NOMO-1 (cell line): ENCODE data around the gene ULK3.
A peak's percentile ranks its signal among the peaks of the same experiment; 100 is the strongest.
"Not testable (repeated sequence)": the region's sequence is repeated elsewhere in the genome, so short reads cannot be mapped to it uniquely, and the experiment has no call there.

Experiments
- DNase-seq, 2 experiments: peaks; one replicate each; lab custom pipeline; 2025; ENCODE audit not compliant: unreplicated experiment in 2 of 2; lab: John Stamatoyannopoulos, UW

ULK3 gene, protein sequence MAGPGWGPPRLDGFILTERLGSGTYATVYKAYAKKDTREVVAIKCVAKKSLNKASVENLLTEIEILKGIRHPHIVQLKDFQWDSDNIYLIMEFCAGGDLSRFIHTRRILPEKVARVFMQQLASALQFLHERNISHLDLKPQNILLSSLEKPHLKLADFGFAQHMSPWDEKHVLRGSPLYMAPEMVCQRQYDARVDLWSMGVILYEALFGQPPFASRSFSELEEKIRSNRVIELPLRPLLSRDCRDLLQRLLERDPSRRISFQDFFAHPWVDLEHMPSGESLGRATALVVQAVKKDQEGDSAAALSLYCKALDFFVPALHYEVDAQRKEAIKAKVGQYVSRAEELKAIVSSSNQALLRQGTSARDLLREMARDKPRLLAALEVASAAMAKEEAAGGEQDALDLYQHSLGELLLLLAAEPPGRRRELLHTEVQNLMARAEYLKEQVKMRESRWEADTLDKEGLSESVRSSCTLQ

DNA sequence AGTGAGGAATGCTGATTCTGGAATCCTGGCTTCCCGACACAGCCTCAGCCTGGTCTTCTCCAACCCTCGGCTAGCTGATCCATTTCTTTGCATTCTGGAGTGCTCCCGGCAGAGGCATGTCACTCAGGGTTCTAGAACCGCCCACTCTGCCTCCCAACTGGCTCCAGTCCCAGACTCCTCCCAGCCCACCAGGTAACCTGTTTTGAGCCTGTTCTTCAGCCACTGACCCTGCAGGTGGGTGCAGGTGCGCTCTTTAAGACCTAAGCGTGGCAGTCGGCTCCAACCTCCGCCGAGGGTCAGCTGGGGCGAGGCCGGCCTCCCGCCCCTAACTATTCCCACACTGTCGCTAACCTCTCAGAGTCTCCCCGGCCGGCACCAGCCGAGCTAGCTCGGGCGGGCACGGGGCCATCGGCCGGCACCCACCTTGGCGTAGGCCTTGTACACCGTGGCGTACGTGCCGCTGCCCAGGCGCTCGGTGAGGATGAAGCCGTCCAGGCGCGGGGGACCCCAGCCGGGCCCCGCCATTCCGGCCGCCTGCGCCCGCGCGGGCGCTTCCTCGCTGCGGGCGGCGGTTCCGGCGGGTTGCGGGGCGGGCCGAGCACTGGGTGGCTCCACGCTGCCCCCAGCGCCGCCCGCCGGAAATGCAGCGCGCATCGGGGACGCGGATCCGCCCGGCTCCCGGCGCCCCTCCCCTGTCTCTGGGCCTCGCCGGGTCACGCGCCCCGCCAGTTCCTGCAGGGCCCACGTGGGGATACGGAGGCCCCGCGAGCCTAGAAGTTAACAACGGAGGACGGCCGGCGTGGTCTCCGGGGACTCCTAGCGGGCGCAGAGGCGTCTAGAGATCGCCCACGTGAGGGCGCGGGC is at the start of gene ULK3:
Gene ULK3, minus strand, starts transcription at position 576 of the 864 bp plus-strand sequence. Its CDS starts 51 bp downstream, at position 525.
- peak; percentile 93 to 96 for DNase-seq

DNA sequence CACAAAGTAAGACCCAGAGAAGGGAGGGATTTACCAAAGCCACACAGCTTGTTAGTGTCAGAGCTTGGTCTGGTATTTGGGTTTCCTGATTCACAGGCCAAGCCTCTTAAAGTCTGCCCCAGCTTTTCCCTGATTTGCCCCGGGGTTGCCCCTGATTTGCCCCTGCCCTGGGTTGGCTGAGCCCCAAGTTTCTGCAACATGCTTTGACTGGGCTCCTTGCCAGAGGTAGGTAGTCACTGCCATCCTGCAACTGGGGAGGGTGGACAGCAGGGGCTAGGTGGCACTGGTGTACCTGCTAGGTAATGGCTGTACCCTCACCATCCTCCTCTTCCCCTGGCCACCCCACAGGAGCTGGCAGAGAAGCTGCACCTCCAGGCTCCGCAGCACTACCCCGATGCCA is 49.4 kb upstream of the ULK3 start:
- DNase-seq: no peak

DNA sequence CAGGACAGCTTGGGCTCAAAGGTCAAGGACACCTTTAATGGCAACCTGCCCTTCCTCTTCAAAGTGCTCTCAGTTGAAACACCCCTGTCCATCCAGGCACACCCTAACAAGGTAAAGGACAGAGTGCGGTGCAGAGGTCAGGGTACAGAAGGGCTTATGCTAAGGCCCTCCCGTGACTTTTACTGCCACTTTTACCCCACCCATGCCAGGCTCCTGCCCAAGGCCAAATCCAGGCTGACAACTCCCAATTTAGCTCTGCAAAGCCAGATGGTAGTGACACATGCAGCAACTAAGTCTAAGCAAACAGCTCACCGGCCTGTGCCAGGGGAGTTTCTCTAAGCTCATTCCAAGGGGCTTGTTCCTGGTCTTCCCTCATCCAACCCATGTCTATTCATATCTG is 48.5 kb upstream of the ULK3 start:
- no peak for DNase-seq

DNA sequence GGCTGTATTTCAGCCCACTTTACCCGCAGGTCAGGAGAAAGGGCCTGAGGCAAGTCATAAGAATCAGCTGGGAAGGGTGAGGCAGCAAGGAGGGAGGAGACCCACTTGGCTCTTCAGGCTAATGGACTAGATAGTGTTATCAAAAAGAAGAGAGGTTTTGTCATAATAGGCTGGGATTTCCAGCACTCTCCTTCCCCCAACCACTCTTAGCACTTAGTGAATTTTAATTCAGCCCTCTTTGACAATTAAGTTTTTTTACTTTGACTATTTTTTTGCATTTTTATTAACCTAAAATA is 47.7 kb upstream of the ULK3 start:
- DNase-seq: no peak

DNA sequence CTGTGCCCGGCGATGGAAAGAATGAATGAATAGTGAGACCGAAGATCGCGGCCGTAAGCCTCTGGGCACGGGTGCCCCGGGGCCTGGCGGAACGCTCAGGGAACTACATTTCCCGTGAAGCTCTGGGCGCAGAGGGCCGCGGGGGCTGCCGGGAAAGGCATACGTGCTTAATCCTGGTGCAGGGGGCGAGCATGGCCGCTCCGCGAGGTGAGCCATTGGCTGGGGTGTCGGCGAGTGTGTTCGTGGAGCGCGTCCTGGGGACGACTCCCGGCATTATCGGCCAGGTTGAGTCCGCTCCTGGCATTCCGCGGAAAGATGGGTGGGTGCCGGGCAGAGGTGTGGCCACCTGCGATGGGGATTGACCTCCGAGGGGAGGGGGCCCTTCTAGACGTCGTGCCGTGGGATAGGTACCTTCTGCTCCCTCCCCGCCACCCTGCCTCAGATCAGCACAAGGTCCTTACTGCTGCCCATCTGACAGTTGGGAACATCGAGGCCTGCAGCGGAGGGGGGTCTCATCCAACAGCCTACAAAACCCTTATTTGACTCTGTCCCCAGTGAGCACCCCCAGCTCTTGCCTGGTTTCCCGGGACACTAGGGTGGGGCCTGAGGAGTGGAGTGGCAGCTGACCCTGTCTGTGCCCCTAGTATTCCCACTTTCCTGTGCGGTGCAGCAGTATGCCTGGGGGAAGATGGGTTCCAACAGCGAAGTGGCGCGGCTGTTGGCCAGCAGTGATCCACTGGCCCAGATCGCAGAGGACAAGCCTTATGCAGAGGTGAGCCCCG is 47.1 kb upstream of the ULK3 start, which contains the start of gene MPI:
Gene MPI, plus strand, starts transcription at position 160 of the 782 bp plus-strand sequence. Its CDS starts 32 bp downstream, at position 192.
- peak; percentile 84 to 89 for DNase-seq

DNA sequence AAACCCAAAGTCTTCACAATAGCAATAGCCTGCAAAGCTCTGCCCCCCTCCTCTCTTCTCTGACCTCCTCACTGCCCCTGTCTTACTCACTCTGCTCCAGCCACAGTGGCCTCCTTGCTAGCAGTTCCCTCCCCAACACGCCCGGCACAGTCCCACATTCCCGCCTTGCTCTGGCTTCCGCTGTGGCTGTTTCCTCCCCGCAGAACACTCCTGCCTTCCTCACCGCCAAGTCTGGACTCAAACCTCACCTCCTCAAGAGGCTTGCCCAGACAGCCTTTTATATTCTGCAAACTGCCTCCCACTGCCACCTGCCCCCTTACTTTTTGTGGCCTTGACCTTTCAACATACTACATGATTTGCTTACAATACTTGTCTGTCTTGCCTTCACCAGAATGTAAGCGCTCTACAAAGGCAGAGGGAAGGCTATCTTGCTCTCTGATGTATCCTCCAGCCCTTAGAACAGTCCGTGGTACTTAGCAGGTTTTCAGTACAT is 46.5 kb upstream of the ULK3 start:
- DNase-seq: no peak

DNA sequence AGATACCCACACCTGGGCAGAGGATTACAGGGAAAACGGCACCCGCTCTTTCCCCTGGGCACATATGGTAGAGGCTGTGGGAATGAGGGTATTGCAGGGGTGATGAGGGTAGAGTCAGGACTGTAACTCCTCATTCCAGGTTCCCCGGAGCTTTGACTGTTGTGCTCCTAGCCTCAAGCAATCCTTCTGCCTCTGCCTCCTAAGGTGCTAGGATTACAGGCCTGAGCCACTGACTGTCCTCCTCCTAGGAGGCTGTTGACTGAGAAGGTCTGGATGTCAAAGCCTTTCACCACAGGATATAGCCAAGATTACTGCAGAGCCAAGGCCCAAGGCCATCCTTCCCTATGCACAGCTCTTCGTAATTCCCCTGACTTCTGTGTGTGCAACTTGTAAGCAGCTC is 45.8 kb upstream of the ULK3 start:
- no peak for DNase-seq

DNA sequence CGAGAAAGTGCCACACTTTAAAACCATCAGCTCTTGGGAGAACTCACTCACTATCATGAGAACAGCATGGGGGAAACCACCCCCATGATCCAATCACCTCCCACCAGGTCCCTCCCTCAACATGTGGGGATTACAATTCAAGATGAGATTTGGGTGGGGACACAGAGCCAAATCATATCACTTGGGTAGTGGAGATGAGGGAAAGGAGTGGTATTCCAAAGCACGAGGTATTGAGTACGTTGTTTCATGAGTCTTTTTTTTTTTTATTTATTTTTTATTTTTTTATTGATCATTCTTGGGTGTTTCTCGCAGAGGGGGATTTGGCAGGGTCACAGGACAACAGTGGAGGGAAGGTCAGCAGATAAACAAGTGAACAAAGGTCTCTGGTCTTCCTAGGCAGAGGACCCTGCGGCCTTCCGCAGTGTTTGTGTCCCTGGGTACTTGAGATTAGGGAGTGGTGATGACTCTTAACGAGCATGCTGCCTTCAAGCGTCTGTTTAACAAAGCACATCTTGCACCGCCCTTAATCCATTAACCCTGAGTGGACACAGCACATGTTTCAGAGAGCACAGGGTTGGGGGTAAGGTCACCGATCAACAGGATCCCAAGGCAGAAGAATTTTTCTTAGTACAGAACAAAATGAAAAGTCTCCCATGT is 44.7 kb upstream of the ULK3 start:
- not testable (repeated sequence) for DNase-seq

DNA sequence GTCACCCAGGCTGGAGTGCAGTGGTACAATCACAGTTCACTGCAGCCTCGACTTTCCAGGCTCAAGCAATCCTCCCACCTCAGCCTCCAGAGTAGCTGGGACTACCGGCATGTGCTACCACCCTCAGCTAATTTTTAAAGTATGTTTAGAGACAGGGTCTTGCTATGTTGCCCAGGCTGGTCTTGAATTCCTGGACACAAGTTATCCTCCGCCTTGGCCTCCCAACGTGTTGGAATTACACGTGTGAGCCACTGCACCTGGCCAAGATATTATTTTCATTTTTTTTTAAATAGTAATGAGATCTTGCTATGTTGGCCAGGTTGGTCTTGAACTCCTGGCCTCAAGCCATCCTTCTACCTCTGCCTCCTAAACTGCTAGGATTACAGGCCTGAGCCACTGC is 42.5 kb upstream of the ULK3 start:
- no peak for DNase-seq

DNA sequence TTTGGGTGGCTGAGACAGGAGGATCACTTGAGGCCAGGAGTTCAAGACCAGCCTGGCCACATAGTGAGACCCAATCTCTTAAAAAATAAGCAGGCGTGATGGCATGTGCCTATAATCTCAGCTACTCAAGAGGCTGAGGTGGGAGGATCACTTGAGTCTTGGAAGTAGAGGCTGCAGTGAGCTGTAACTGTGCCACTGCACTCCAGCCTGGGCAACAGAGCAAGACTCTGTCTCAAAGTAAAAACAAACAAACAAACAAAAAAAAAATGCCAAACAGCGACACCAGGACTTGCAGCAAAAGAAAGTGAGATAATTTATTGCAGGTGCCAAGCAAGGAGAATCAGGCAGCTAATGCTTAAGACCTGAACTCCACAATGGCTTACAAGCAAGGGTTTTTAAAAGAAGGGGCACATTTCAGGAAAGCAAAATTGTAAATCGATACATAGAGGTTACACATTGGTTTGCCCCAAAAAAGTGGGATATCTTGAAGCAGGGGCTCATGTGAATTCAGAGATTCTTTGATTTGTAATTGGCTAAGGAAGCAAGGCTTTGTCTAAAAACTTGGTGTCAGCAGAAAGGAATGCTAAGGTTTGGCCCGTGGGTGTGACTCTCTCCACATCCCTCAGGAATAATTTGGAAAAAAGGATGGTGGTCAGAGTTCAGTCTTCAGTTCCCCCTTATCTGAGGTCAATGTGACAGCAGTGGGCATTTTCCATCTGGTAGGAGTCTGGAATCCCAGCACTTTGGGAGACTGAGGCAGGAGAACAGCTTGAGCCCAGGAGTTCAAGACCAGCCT is 41.7 kb upstream of the ULK3 start:
- DNase-seq: no peak

DNA sequence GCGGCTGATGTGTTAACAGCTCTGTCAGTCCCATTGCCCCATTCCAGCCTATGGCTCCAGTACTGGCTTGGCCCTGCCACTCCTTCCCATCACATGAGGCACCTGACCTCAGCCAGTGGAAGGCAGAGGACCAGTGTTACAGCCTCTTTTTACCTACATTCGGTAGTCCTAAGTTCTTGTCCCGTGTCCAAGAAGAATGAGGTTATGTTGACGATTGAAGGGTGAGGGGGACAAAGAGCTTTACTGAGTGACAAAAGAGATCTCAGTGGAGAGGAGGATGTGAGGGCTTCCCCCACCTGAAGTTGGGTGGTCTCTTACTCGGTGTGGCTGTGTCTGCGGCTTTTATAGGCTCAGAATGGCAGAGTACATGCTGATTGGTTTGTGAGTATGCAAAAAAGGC is 39.6 kb upstream of the ULK3 start:
- DNase-seq: no peak

DNA sequence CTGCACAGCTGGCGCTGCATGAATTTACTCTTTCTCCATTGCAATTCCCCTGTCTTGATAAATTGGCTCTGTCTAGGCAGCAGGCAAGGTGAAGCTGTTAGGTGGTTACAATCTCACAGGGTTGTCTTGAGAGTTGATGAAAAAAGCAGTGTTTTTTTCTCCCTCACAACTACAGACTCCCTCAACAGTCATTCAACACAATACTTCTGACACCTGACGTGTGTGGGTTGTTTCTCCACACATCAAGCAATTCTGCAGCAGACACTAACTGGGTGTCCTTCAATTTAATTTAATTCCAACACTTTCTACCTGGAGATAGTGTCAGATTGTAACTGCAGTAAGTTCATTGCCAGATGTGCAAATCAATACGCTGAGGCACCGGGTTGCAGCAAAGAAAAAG is 35.3 kb upstream of the ULK3 start:
- DNase-seq: no peak

DNA sequence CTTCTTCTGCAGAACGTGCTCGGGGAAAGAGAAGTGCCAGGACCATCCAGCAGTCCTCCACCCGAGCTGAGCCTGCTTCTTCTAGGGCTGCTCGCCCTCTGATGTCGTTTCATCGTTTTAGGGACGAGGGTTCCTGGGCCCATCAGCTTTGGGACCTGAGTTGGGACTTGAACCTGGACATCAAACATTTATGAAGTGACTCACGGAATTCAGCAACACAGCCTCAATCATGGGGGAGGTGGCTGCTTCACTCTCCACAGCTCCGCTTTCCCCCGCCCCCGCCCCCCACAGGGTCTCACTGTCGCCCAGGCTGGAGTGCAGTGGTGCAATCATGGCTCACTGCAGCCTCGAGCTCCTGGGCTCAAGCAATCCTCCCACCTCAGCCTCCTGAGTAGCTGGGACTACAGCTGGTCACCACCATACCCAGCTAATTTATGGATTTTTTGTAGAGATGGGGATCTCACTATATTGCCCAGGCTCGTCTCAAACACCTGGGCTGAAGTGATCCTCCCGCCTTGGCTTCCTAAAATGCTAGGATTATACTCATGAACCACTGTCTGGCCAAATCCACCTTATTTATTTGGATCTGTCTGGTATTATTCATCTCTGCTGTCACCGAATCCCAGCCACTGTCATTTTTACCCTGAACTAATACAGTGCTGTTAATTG is 30.9 kb upstream of the ULK3 start:
- DNase-seq: peak in 1 of 2 experiments; percentile 17

DNA sequence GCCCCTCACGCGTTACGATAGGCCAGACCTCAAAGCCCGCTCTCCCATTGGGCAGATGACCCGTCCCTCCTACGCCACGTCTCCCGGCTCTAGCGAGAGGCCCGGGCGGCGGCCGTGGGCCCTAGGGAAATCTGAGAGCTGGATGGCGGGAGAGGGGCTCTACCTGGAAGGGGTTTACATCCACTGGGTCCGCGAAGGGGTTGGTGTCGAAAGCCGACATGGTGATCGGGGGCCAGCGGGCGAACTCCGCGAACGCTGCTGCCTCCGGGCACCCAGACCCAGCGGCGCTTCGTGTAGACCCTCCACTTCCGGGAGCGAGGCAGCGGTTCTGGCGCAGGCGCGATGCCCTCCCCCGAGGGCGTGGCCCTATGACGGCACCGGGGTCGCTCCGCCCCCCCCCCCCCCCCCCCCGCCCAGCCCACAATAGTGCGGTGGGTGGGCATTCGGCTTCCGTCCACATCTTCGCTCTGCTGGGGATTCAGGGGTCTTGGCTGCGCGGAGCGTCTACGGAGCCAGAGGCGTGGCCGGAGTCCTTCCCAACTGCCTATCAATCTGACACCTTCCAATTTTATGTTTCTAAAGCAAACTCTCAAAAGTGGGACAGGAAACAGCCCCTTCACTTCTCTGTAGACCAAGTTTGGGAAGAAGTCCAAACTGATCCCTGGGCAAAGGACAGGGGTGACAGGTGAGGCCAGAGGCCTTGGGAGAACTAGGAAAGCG is 30.2 kb upstream of the ULK3 start, which contains the start of gene SCAMP2:
Gene SCAMP2, minus strand, starts transcription at position 330 of the 720 bp plus-strand sequence. Its CDS starts 110 bp downstream, at position 220.
- peak; percentile 91 to 93 for DNase-seq

DNA sequence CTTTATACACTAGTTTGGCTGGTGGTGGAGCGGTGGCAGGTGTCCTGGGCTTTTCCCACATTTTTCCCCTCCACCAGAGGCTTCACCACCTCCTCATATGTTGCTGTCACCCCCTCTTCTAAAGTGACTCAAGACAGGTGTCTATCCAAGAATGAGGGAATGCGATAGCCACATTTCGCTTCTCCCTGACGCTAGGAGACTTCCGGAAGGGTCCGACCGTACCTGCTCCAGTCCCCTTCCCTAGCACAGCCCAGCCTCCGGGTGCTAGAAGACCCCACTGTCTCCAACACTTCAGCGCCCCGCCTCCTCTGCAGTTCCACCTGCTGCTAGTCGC is 29.7 kb upstream of the ULK3 start:
- DNase-seq: no peak

DNA sequence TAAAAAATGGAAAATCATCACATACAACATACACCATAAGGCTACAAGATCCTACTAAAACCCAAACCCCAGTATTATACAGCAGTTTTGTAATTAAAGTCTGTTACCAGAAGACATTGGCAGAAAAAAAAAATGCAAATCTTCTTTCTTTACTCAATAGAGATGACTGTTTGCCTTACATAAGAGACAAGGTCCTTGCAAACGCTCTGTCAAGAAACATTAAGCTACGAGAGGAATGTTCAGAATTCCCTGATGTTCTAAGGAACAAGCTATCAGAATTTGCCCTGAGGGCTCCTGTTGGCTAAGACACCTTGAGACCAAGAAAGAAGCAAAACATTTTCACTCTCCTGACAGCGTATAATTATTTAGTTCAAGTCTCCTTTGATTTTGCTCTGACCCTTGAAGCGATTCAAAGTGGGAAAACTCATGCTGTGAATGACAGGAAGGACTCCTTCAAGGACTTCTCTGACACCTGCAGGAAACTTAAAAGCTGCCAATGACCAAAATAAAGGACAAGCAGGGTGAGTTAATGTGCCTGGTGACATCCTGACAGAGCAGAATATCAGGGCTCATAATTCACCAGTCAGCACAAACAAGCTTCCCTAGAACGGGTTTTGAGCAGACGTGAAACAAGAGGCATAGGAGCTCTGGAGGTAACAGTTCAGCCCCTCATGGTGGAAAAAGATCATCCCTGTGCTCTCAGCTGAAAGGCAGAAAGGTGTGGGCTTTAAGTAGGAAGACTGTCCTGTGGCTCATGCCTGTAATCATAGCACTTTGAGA is 27.7 kb upstream of the ULK3 start:
- DNase-seq: peak in 1 of 2 experiments; percentile 56

DNA sequence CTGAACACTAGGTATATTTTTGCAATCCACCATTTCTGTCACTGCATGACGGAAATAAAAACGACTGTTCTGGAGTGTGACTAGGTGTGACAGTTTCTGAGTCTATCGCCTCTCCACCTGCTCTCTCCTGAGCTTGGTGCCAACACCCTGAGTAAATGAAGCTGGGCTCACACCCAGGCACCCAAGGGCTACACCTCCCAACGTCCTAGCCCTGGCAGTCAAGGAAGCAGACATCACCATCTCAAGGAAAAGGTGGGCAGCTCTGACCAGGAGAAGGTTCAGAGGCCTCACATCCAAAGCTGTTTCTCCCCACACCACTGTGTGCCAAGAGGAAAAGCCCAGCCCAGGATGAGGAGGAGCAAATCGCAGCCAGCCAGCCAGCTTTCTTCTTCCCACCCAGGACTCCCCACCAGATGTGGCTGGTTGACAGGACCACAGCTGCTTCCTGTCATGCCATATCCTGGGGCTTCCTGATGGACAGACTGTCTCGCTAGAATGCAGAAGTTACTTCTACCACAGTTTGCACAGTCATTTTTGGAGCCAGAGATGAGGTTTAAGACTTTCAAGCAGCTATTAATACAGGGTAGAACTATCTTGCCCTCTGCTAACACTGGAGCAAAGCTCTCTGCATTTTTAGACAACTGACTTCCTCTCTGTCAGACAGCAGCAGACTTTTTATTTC is 26.9 kb upstream of the ULK3 start:
- peak; percentile 91 to 97 for DNase-seq
